HUES48 (cell line): ENCODE measurements around the gene MEGF6.
A peak's percentile ranks its signal among the peaks of the same experiment; 100 is the strongest.

ENCODE experiments used
- H3K27ac ChIP-seq: one replicate; pipeline ENCODE4 v1.7.0; 2013; ENCODE audit warnings: low read depth, low read length, inconsistent platforms
- H3K27me3 ChIP-seq: 2 replicates; pipeline ENCODE4 v1.6.1; 2013; ENCODE audit warnings: mild to moderate bottlenecking, low read length; ENCODE audit not compliant: control insufficient read depth, insufficient read depth
- H3K36me3 ChIP-seq: 2 replicates; pipeline ENCODE4 v1.6.1; 2013; ENCODE audit warnings: low read length; ENCODE audit not compliant: control insufficient read depth, insufficient read depth
- H3K4me1 ChIP-seq: 2 replicates; pipeline ENCODE4 v1.6.1; 2013; ENCODE audit warnings: mild to moderate bottlenecking, low read length; ENCODE audit not compliant: control insufficient read depth, insufficient read depth
- H3K4me3 ChIP-seq: 2 replicates; pipeline ENCODE4 v1.5.1; 2013; ENCODE audit warnings: mild to moderate bottlenecking, low read depth, low read length
- H3K9ac ChIP-seq: 2 replicates; pipeline ENCODE4 v1.6.1; 2013; ENCODE audit warnings: mild to moderate bottlenecking, low read depth, low read length, moderate library complexity
- H3K9me3 ChIP-seq: 2 replicates; pipeline ENCODE4 v1.6.1; 2013; ENCODE audit warnings: low read length; ENCODE audit not compliant: control insufficient read depth, insufficient read depth

MEGF6 gene, protein sequence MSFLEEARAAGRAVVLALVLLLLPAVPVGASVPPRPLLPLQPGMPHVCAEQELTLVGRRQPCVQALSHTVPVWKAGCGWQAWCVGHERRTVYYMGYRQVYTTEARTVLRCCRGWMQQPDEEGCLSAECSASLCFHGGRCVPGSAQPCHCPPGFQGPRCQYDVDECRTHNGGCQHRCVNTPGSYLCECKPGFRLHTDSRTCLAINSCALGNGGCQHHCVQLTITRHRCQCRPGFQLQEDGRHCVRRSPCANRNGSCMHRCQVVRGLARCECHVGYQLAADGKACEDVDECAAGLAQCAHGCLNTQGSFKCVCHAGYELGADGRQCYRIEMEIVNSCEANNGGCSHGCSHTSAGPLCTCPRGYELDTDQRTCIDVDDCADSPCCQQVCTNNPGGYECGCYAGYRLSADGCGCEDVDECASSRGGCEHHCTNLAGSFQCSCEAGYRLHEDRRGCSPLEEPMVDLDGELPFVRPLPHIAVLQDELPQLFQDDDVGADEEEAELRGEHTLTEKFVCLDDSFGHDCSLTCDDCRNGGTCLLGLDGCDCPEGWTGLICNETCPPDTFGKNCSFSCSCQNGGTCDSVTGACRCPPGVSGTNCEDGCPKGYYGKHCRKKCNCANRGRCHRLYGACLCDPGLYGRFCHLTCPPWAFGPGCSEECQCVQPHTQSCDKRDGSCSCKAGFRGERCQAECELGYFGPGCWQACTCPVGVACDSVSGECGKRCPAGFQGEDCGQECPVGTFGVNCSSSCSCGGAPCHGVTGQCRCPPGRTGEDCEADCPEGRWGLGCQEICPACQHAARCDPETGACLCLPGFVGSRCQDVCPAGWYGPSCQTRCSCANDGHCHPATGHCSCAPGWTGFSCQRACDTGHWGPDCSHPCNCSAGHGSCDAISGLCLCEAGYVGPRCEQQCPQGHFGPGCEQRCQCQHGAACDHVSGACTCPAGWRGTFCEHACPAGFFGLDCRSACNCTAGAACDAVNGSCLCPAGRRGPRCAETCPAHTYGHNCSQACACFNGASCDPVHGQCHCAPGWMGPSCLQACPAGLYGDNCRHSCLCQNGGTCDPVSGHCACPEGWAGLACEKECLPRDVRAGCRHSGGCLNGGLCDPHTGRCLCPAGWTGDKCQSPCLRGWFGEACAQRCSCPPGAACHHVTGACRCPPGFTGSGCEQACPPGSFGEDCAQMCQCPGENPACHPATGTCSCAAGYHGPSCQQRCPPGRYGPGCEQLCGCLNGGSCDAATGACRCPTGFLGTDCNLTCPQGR (N-terminal part only)

DNA sequence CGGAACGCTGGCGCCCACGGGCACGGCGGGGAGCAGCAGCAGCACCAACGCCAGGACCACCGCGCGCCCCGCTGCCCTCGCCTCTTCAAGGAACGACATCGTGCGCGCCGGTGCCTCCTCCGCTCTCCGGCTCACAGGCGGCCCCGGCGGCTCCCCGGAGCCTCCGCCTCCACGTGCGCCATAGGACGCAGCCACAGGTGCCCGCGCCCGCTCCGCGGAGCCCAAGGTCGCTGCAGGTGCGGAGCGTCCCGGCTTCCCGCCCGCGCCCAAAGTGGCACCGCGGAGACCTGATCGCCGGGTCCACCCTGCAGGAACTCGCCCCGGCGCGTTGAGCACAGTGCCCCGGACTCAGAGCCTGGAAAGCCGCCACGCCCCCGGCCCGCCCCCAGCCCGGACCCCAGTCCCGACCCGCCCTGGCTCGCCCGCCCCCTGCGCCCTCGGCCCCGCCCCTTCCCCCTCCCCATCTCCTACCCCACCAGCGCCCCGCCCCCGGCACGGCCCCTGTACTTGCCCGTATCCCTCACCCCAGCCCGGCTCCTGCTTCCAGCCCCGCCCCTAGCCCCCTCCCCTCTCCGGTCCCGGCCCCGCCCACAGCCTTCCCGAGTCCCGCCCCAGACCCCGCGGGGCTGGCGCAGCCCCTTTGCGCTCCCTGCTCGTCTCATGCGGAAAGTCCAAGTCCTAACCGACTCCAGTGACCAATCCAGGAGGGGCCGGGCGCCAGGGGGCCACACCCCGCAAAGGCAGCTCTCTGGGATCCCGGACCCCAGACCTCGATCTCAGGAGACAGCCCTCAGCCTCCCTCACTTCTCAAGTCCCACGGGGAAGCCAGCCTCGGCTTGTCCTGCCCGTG is at the start of gene MEGF6:
TSS of gene MEGF6 (minus strand) at position 339 of the 850 bp plus-strand sequence. CDS start at position 99, 240 bp downstream.
- Histone ChIP-seq H3K9me3 (no peaks in the 10 kb centered on the region), H3K36me3 (no peaks in the 10 kb centered on the region), H3K27me3 (peaks cover 14% of the 10 kb centered on the region), H3K4me3 (peak within 1 kb of the TSS; percentile 80), H3K4me1 (peaks cover 31% of the 10 kb centered on the region), H3K27ac (no peak within 1 kb of the TSS), H3K9ac (peak within 1 kb of the TSS; percentile 11; the same call in 1 of the 2 replicates)

DNA sequence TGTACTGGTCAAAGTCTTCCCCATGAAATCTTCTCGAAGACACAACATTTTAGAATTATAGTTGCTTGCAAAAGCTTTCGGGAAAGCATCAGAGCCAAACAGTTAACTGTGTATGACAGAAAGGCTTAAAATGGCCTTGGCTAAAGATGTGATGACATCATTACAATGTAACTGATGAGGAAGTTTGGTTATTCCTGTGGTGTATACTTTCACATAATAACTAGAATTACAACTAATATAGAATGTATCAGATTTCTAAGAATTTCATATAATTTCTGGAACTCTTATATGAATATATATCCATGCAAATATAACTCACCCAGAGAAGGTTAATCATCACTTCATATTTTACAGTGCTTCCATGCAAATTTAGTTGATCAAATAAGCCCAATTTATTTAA is 49.4 kb upstream of the MEGF6 start:
- H3K27ac ChIP-seq: no peak overlapping the region
- H3K36me3 ChIP-seq: no peaks in the 10 kb centered on the region
- no peak overlapping the region for H3K9ac ChIP-seq
- peaks cover 32% of the 10 kb centered on the region for H3K27me3 ChIP-seq
- no peak overlapping the region for H3K4me3 ChIP-seq
- H3K4me1 ChIP-seq: no peaks in the 10 kb centered on the region; the same call in 1 of the 2 replicates
- no peaks in the 10 kb centered on the region for H3K9me3 ChIP-seq

DNA sequence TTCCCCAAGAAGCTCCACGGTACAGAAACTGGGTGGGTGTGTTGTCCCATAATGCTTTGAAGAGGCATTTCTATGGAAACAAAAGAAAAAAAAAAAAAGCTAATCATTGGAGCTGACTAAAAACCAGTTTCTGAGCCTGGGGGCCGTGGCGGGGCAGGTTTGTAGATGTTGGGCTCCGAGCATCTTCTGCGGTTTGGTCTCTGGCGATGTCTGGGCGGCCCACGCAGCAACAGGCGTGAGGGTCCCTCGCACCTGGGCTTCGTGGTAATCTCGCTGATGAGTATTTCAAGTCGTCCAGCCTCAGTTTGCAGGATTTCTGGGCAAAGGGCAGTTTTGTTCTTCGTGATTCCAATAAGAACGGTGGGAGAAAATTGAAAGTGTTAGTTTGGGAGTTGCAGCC is 47.8 kb upstream of the MEGF6 start:
- Histone ChIP-seq H3K9ac (no peak overlapping the region), H3K27me3 (peaks cover 48% of the 10 kb centered on the region), H3K27ac (no peak overlapping the region), H3K4me1 (no peaks in the 10 kb centered on the region; the same call in 1 of the 2 replicates), H3K36me3 (no peaks in the 10 kb centered on the region), H3K9me3 (no peaks in the 10 kb centered on the region), H3K4me3 (no peak overlapping the region)

DNA sequence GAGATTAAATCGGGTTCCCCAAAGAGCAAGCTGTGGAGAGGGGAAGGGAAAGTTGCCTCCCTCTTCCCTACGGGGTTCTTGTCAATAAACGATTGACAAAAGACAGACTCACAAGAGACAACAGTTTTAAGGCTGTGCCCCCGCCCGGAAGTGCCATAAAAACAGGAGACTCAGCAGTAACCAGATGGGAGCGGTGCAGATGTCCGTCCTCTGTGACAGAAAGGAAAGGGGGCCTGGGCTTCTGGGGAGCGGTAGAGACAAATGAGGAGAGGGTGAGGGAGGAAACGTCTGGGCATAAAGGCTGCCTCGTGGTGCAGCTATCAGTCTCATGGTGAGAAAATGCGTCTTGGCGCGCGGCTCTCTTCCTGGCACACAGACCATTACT is 46.9 kb upstream of the MEGF6 start:
- Histone ChIP-seq H3K27me3 (peaks cover 57% of the 10 kb centered on the region), H3K36me3 (no peaks in the 10 kb centered on the region), H3K9me3 (no peaks in the 10 kb centered on the region), H3K4me1 (no peaks in the 10 kb centered on the region; the same call in 1 of the 2 replicates), H3K27ac (no peak overlapping the region), H3K4me3 (no peak overlapping the region), H3K9ac (no peak overlapping the region)

DNA sequence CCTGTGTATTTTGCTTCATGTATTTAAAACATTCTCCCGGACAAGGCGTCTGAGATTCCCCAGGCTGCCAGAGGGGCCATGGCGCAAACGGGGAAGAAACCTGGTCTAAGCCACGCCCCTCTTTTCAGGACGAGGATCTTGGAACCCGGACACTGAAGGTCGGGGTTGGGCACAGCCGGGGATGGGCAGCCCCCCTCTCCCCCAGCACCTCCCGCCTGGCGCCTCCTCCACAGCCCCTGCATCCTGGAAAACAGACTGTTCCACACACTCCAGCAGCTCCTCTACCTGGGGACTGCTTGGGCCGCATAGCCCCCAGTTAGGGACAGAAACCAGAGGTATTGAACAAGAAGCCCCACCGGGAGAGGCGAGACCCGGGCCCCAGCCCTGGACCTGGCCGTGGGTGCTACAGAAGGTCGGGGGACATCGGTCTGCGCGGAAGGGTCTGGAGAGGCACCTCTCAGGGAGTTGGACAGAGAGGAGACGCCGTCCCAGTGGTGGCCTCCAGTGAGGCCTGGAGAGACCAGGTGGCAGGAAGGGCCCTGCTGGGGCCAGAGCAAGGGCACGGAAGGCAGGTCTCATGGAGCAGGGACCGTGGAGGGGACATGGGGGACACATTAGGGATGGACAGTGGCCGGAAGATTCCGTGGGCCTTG is 46.4 kb upstream of the MEGF6 start:
- Histone ChIP-seq H3K4me3 (no peak overlapping the region), H3K4me1 (no peaks in the 10 kb centered on the region; the same call in 1 of the 2 replicates), H3K9me3 (no peaks in the 10 kb centered on the region), H3K9ac (no peak overlapping the region), H3K36me3 (no peaks in the 10 kb centered on the region), H3K27me3 (peaks cover 62% of the 10 kb centered on the region), H3K27ac (no peak overlapping the region)

DNA sequence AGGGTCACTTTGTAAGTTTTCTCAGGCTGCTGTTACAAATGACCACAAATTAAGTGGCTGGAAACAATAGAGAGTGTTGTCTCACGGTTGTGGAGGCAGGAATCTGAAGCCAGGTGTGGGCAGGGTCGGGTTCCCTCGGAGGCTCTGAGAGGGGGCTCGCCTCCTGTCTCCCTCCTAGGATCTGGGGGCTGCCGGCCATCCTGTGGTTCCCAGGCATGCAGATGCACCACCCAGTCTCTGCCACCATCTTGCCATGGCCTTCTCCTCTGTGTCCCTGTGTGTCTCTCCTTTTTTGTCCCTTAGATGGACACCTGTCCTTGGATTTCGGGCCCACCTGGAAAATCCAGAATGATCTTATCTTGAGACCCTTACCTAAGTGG is 45.8 kb upstream of the MEGF6 start:
- Histone ChIP-seq H3K9me3 (no peaks in the 10 kb centered on the region), H3K4me1 (no peaks in the 10 kb centered on the region; the same call in 1 of the 2 replicates), H3K9ac (no peak overlapping the region), H3K36me3 (no peaks in the 10 kb centered on the region), H3K27me3 (peaks cover 68% of the 10 kb centered on the region), H3K27ac (no peak overlapping the region), H3K4me3 (no peak overlapping the region)

DNA sequence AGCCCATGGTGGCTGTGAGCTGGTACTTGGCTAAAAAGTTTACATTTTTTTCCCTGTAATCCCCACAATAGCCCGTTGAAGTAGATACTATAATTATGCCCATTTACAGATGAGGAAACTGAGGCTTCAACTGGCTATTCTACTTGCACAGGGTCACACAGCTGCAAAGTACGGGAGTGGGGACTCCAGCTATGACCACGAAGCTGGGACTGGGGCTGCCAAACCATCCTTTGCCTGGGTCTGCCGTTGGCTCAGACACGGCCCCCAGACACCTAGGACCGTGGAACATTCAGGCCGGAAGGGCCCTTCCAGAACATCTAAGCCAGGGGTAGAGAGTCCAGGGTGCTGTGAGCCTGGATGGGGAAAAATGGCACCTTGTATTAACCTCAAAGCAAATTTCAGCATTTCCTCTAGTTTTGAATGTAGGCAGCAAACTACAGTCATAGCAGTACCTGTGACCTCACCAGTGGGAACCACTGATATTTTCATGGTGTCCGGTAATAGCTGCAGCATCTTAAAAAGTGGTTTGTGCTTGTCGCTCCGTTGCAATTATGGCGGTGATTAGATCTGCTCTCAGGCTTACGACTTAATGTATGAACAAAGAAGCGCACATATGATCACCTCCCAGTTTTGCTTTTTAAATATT is 45.3 kb upstream of the MEGF6 start:
- Histone ChIP-seq H3K27ac (no peak overlapping the region), H3K9ac (no peak overlapping the region)

DNA sequence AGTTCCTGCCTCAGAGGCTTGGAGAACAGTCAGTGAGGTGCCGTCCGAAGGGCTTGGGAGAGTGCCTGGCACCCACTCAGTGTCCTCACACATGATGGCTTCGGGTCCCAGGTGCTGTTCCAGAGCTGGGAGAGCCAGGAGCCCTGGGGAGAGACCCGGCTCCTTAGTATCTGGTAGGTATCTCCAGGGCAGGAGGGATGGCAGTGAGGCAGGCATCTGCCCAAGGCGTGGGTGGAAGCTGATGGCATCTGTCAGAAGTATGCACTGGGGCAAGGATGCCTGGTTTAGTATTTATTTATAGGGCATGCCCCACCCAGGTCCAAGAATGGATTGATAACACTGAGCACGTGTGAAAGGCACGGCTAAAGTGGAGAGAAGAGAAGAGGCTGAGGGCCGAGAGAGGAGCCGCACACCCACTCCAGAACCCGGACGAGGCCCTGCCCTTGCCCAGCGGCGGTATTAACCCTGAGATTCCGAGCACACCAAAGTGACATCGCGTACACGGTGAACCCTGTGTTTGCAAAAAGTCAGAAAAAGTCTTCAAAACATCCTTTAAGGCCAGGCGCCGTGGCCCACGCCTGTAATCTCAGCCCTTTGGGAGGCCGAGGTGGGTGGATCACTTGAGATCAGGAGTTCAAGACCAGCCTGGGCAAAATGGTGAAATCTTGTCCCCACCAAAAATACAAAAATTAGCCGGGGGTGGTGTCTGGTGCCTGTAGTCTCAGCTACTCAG is 43.4 kb upstream of the MEGF6 start:
- peaks cover 84% of the 10 kb centered on the region for H3K27me3 ChIP-seq
- H3K4me3 ChIP-seq: no peak overlapping the region
- H3K36me3 ChIP-seq: no peaks in the 10 kb centered on the region
- H3K9me3 ChIP-seq: no peaks in the 10 kb centered on the region
- H3K9ac ChIP-seq: no peak overlapping the region
- no peak overlapping the region for H3K27ac ChIP-seq
- H3K4me1 ChIP-seq: peaks cover 2% of the 10 kb centered on the region; the same call in 1 of the 2 replicates

More for the DNA sequence above, 45.3 kb upstream of the MEGF6 start:
- Histone ChIP-seq H3K4me3 (no peak overlapping the region), H3K36me3 (no peaks in the 10 kb centered on the region), H3K9me3 (no peaks in the 10 kb centered on the region), H3K4me1 (no peaks in the 10 kb centered on the region; the same call in 1 of the 2 replicates), H3K27me3 (peaks cover 74% of the 10 kb centered on the region)

DNA sequence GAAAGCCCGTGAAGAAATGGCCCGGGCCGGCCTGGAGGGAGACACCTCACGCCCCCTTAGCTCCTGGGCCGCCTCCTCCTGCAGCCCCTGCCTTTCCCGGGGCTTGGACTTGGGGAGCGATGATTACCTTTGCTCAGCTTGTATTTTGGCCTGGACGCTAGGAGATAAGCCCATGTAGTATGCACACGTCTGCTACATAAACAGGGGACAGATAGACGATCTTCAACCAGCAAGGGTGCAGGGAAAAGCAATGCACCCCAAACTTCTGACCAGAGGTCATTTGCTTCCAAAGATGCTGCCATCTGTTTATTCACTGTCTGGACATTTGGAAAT is 41.9 kb upstream of the MEGF6 start:
- Histone ChIP-seq H3K27ac (no peak overlapping the region), H3K27me3 (peaks cover 80% of the 10 kb centered on the region), H3K36me3 (no peaks in the 10 kb centered on the region), H3K9ac (no peak overlapping the region), H3K9me3 (no peaks in the 10 kb centered on the region), H3K4me1 (peaks cover 8% of the 10 kb centered on the region; the same call in 1 of the 2 replicates), H3K4me3 (peak overlapping the region; percentile 95; the same call in 1 of the 2 replicates)
